Fibroblast of lung (primary cell): ENCODE results near the gene SPRED1. TPM values are rescaled to one million over a fixed set of nuclear protein-coding genes. Genes with fewer than 3 reads are reported as not detected.

Experiments used
- DNase-seq, 2 donors: peaks; one replicate each; pipeline versions ENCODE4 v3.0.0 to v3.0.0-alpha.2; 2010; ENCODE audit warnings: low read depth in 2 of 2
- H2AFZ ChIP-seq: 2 replicates; pipeline ENCODE4 v1.5.1; 2012; ENCODE audit warnings: low read length, control low read depth, inconsistent platforms
- H3K27ac ChIP-seq: 2 replicates; pipeline ENCODE4 v1.5.1; 2011; ENCODE audit warnings: low read length, control low read depth; ENCODE audit not compliant: insufficient read depth
- H3K27me3 ChIP-seq: 2 replicates; pipeline ENCODE4 v1.5.1; 2011; ENCODE audit warnings: mild to moderate bottlenecking, low read length; ENCODE audit not compliant: control insufficient read depth, insufficient read depth
- H3K36me3 ChIP-seq: 2 replicates; pipeline ENCODE4 v1.5.1; 2011; ENCODE audit warnings: low read length; ENCODE audit not compliant: control insufficient read depth, insufficient read depth
- H3K4me1 ChIP-seq: 2 replicates; pipeline ENCODE4 v1.5.1; 2011; ENCODE audit warnings: low read length; ENCODE audit not compliant: control insufficient read depth, insufficient read depth; ENCODE audit errors: extremely low read depth
- H3K4me2 ChIP-seq: 2 replicates; pipeline ENCODE4 v1.5.1; 2011; ENCODE audit warnings: low read length, control low read depth; ENCODE audit not compliant: insufficient read depth; ENCODE audit errors: extremely low read depth
- H3K4me3 ChIP-seq, 4 experiments: fragments of 200-600 bp in 1 of 4; sonication (generic) in 1 of 4; replicated peaks in 1 of 4; 2 replicates each; pipeline ENCODE4 v1.5.1; 2011 to 2016; ENCODE audit warnings: low read length in 4 of 4, low read depth in 3 of 4, mild to moderate bottlenecking in 3 of 4, control low read depth in 2 of 4, inconsistent platforms in 1 of 4, mixed read lengths in 1 of 4; ENCODE audit not compliant: insufficient read depth in 1 of 4; ENCODE audit errors: control extremely low read depth in 1 of 4
- H3K79me2 ChIP-seq: 2 replicates; pipeline ENCODE4 v1.5.1; 2012; ENCODE audit warnings: mild to moderate bottlenecking, low read length, inconsistent platforms; ENCODE audit not compliant: control insufficient read depth, insufficient read depth
- H3K9ac ChIP-seq: 2 replicates; pipeline ENCODE4 v1.5.1; 2011; ENCODE audit warnings: mild to moderate bottlenecking, low read length, control low read depth; ENCODE audit not compliant: insufficient read depth
- H3K9me3 ChIP-seq: 2 replicates; pipeline ENCODE4 v1.5.1; 2012; ENCODE audit warnings: low read depth, low read length; ENCODE audit not compliant: control insufficient read depth, insufficient read depth
- H4K20me1 ChIP-seq: 2 replicates; pipeline ENCODE4 v1.5.1; 2011; ENCODE audit warnings: low read length; ENCODE audit not compliant: control insufficient read depth, insufficient read depth; ENCODE audit errors: extremely low read depth
- EZH2 ChIP-seq: IDR thresholded peaks from 2 replicates; pipeline ENCODE4 v1.5.1; 2012; ENCODE audit warnings: low read length, control low read depth, mild to moderate bottlenecking; ENCODE audit errors: missing control alignments
- polyA plus RNA-seq, 2 donors: library from polyadenylated mRNA; depleted of rRNA in 1 of 2; stranded (reverse) in 1 of 2; unstranded in 1 of 2; fragments of >200 nt; gene quantifications; 2 replicates each; pipeline ENCODE4 v1.2.1, GENCODE V29; 2011 to 2012; ENCODE audit warnings: missing spikeins in 1 of 2
- total RNA-seq: library from RNA; depleted of rRNA; stranded (reverse); fragments of >200 nt; gene quantifications from 2 replicates; pipeline ENCODE4 v1.2.1, GENCODE V29; 2014
- TF ChIP-seq, protein P1 (sequence below), 2 donors: IDR thresholded peaks in 1 of 2; conservative IDR thresholded peaks in 1 of 2; 1 replicate in 1 of 2; 2 replicates in 1 of 2; pipeline ENCODE4 v1.5.1; 2011 to 2012; ENCODE audit warnings: low read length in 2 of 2, control low read depth in 1 of 2, inconsistent platforms in 1 of 2, low read depth in 1 of 2, mild to moderate bottlenecking in 1 of 2

The SPRED1 gene
- total and polyA plus RNA-seq, 2 donors (not counting 1 experiment from before 2014, with no cell fraction given): 17.2 to 39.0 TPM

DNA sequence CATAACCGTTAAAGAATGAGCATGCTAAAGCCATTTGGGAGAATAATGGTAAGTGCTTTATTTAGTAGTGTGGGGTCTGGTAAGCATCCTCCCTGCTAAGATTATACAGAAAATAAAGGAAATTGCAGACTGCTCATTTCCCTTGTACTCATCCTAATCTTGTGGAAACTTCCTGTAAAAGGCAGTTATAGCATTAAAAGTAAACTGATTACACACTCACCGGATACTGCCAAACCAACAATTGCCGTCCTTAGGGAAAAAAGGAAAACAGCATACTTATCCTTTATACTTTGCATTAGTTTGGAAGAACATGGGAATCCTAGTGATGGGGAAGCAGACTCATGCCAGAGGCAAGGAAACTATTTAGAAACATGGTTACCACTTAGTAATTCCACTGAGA lies 5.3 kb upstream of the SPRED1 start:
- H3K4me3 ChIP-seq: no peak overlapping the region
- no peak overlapping the region for H2AFZ ChIP-seq
- H3K9me3 ChIP-seq: no peaks in the 10 kb centered on the region
- H3K36me3 ChIP-seq: no peaks in the 10 kb centered on the region
- no peak for DNase-seq
- H3K4me1 ChIP-seq: peaks cover 4% of the 10 kb centered on the region
- TF ChIP-seq EZH2: no peak
- TF ChIP-seq, protein P1, sequence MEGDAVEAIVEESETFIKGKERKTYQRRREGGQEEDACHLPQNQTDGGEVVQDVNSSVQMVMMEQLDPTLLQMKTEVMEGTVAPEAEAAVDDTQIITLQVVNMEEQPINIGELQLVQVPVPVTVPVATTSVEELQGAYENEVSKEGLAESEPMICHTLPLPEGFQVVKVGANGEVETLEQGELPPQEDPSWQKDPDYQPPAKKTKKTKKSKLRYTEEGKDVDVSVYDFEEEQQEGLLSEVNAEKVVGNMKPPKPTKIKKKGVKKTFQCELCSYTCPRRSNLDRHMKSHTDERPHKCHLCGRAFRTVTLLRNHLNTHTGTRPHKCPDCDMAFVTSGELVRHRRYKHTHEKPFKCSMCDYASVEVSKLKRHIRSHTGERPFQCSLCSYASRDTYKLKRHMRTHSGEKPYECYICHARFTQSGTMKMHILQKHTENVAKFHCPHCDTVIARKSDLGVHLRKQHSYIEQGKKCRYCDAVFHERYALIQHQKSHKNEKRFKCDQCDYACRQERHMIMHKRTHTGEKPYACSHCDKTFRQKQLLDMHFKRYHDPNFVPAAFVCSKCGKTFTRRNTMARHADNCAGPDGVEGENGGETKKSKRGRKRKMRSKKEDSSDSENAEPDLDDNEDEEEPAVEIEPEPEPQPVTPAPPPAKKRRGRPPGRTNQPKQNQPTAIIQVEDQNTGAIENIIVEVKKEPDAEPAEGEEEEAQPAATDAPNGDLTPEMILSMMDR (conservative IDR thresholded peaks at IDR 0.05 in 1 of 2, IDR thresholded peaks at IDR 0.05 in 1 of 2; ENCODE audit: low read depth in 1 of 2, low read length in 2 of 2): no peak
- H3K27ac ChIP-seq: no peak overlapping the region
- H4K20me1 ChIP-seq: no peaks in the 10 kb centered on the region
- H3K9ac ChIP-seq: no peak overlapping the region
- no peak overlapping the region for H3K4me2 ChIP-seq
- H3K79me2 ChIP-seq: no peaks in the 10 kb centered on the region
- H3K27me3 ChIP-seq: no peaks in the 10 kb centered on the region

DNA sequence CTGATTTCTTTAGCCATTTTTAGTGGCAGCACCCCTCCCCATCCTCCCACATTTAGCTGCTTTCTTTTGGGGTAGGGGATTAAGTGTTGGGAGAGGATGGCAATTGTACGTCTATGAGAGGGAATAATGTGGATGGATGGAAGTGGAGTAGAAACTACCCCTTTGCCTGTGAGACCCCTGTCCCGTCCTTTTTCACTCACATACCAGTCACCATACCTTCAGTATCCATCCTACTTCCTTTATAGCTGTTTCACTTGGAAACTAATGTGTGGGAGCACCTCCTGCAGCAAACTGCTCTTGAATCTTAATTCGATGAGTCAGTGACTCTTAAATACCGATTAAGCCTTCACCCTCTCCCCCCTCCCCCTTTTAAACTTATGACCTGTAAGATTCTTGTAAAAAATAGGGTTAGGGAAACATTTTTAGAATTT lies 730 bp downstream of the SPRED1 start:
- Histone ChIP-seq H3K27ac (peak overlapping the region; percentile 93), H3K4me2 (peak overlapping the region; percentile 58), H3K27me3 (no peaks in the 10 kb centered on the region), H4K20me1 (peaks cover 14% of the 10 kb centered on the region), H3K4me3 (peak overlapping the region; percentile 92 to 99 (median 99)), H3K9me3 (no peaks in the 10 kb centered on the region), H3K9ac (peak overlapping the region; percentile 93), H2AFZ (no peak overlapping the region), H3K79me2 (peaks cover 58% of the 10 kb centered on the region), H3K4me1 (peaks cover 10% of the 10 kb centered on the region), H3K36me3 (no peaks in the 10 kb centered on the region)
- TF ChIP-seq, protein P1 (conservative IDR thresholded peaks at IDR 0.05 in 1 of 2, IDR thresholded peaks at IDR 0.05 in 1 of 2; ENCODE audit: low read depth in 1 of 2, low read length in 2 of 2): no peak
- no peak for TF ChIP-seq EZH2
- peak; percentile 71 to 91 for DNase-seq

- H3K79me2 ChIP-seq: peaks cover 67% of the 10 kb centered on the region
- H3K36me3 ChIP-seq: no peaks in the 10 kb centered on the region
- H3K27ac ChIP-seq: peak overlapping the region; percentile 93
- DNase-seq: peak; percentile 65 to 73
- peaks cover 14% of the 10 kb centered on the region for H4K20me1 ChIP-seq
- H3K4me2 ChIP-seq: peak overlapping the region; percentile 95
- no peak overlapping the region for H2AFZ ChIP-seq
- no peaks in the 10 kb centered on the region for H3K9me3 ChIP-seq
- H3K4me3 ChIP-seq: peak overlapping the region; percentile 92 to 99 (median 99)
- peaks cover 10% of the 10 kb centered on the region for H3K4me1 ChIP-seq
- H3K27me3 ChIP-seq: no peaks in the 10 kb centered on the region
- H3K9ac ChIP-seq: peak overlapping the region; percentile 54
- TF ChIP-seq EZH2: no peak
- TF ChIP-seq, protein P1 (conservative IDR thresholded peaks at IDR 0.05 in 1 of 2, IDR thresholded peaks at IDR 0.05 in 1 of 2; ENCODE audit: low read depth in 1 of 2, low read length in 2 of 2): no peak
These were observed 1.6 kb downstream of the SPRED1 start for GRCh38 chr15:38254051-38254883.
